ENCODE measurements around the gene SETD9. TPM values are rescaled to one million over a fixed set of nuclear protein-coding genes. Genes with fewer than 3 reads are reported as not detected.

Gene SETD9
- total and polyA plus RNA-seq, 3 donors from 2014 or later, result 27.3 to 58.6 (median 43.5) TPM

- no peak overlapping the region for H3K4me3 ChIP-seq
- H3K27ac ChIP-seq, result no peak overlapping the region
- intact Hi-C loops (cut with DNase I; ENCODE audit: low total_unique reads), result no loop called here
- TF ChIP-seq CTCF (IDR thresholded peaks at IDR 0.05) (no peak), POLR2A (IDR thresholded peaks at IDR 0.05) (no peak)
- H3K36me3 ChIP-seq (ENCODE audit: low read depth, missing control alignments), result no peaks in the 10 kb centered on the region
- no peaks in the 10 kb centered on the region for H3K27me3 ChIP-seq
- DNase-seq, result no peak
- 54 to 55% methylated on average over 1 of the region's 1 CpG for WGBS, 2 donors
- H3K4me1 ChIP-seq, result no peaks in the 10 kb centered on the region
- no peaks in the 10 kb centered on the region for H3K9me3 ChIP-seq
These were observed 10.7 kb downstream of the SETD9 start for GRCh38 chr5:56919942-56920662.

- DNase-seq, result no peak
- Histone ChIP-seq H3K36me3 (ENCODE audit: low read depth, missing control alignments) (no peaks in the 10 kb centered on the region), H3K9me3 (no peaks in the 10 kb centered on the region), H3K4me1 (no peaks in the 10 kb centered on the region), H3K4me3 (no peak overlapping the region), H3K27me3 (no peaks in the 10 kb centered on the region), H3K27ac (no peak overlapping the region)
- TF ChIP-seq POLR2A (IDR thresholded peaks at IDR 0.05) (no peak), CTCF (IDR thresholded peaks at IDR 0.05) (no peak)
- WGBS, 2 donors, result 97 to 100% methylated on average over 3 to 6 of the region's 6 CpGs
- intact Hi-C loops (cut with DNase I; ENCODE audit: low total_unique reads), result no loop called here
These were observed 13.5 kb downstream of the SETD9 start for GRCh38 chr5:56922922-56923321.

DNA sequence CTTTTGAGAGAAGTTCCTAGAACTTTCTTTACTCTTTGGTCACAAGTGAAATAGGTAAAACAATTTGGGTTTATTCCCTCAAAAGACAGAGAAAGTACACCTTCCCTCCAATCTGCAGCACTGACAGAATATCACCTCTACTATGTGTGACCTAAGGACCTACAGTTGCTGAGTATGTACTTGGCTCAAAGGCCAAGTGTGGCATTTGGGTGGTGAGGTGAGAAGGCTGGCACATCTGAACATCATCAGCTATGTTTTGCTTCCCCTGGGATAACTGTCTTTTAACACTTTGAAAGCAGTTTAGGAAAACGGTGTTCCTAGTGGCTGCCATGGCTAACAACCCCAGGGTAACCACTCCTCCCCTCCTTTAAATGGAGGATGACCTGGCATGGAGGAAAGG is 24.9 kb downstream of the SETD9 start:
- DNase-seq, result no peak

DNA sequence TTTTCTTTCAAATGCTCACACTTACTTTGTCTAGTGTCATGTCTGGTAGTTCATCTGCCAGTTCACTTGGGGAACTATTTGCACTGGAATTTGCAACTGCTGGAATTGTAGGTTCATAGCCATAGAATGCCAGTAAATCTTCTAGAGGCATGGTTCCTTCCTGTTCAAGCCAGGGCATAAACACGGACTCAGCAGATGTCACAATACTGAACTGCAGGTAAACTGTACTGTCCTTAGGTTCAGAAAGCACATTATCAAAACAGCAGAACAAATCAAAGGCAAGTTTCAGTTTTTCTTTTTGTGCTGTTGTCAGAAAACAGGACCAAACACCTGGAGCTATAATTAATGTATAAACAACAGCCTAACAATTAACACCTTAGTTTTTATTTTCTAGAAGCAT is 29.5 kb downstream of the SETD9 start:
- Histone ChIP-seq H3K36me3 (ENCODE audit: low read depth, missing control alignments) (no peaks in the 10 kb centered on the region), H3K27ac (no peak overlapping the region)

More for the DNA sequence above, 24.9 kb downstream of the SETD9 start:
- no peaks in the 10 kb centered on the region for H3K9me3 ChIP-seq
- intact Hi-C loops (cut with DNase I; ENCODE audit: low total_unique reads), result no loop called here
- TF ChIP-seq CTCF (IDR thresholded peaks at IDR 0.05), result no peak
- no peak for TF ChIP-seq POLR2A (IDR thresholded peaks at IDR 0.05)
- H3K4me1 ChIP-seq, result no peaks in the 10 kb centered on the region
- WGBS, 2 donors, result 73 to 100% methylated on average over 1 of the region's 1 CpG
- H3K27ac ChIP-seq, result no peak overlapping the region
- no peak overlapping the region for H3K4me3 ChIP-seq
- H3K27me3 ChIP-seq, result no peaks in the 10 kb centered on the region
- H3K36me3 ChIP-seq (ENCODE audit: low read depth, missing control alignments), result no peaks in the 10 kb centered on the region

More for the DNA sequence above, 29.5 kb downstream of the SETD9 start:
- intact Hi-C loops (cut with DNase I; ENCODE audit: low total_unique reads), result no loop called here
- no peak for DNase-seq
- no peaks in the 10 kb centered on the region for H3K27me3 ChIP-seq
- TF ChIP-seq CTCF (IDR thresholded peaks at IDR 0.05) (no peak), POLR2A (IDR thresholded peaks at IDR 0.05) (no peak)
- no peaks in the 10 kb centered on the region for H3K9me3 ChIP-seq
- H3K4me3 ChIP-seq, result no peak overlapping the region
- H3K4me1 ChIP-seq, result no peaks in the 10 kb centered on the region
- whole genome bisulfite sequencing, 2 donors, result 60 to 75% methylated on average over 1 of the region's 1 CpG
